ENCODE results near the gene MARS1.
A peak's percentile ranks its signal among the peaks of the same experiment; 100 is the strongest.

The MARS1 gene

GRCh38 chr12:57531836-57532235, 44.0 kb downstream of the MARS1 start:
- DNase-seq = no peak

DNA sequence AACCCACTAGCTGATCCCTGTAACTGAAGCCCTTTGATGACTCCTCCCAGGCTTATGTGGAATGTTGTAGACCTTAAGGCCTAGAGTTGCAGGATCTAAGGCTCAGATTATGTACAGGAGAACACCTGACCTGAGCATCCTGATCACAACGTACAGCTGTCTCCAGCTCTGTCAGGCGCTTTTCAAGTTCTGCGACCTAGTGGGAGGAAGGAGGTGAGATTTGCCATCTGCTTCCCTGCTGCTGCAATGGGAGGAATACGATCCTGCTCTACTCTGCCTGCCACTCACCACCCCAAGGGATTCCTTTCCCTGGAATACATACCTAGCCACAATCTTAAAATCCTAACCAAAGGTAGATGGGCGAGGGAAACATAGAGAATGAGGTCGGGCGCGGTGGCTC, 45.2 kb downstream of the MARS1 start:
- DNase-seq = no peak

DNA sequence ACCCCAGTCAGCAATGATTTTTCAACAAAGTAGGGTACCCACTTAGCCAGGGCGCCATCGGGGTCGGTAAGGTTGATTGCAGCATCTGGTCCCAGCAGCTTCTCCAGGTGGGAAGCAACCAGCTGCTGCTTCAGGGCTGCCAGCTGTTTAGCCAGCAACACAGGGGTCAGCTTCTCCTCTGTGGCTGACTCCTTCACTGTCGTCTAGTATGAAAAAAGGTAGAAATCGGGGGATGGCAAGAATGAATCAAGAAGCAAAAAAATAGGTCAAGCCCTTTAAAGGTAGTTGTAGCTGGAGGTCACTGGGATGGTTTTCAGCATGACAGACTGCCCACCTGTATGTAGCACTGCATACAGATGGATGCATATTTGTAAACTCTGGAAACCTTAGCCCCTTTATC, 46.4 kb downstream of the MARS1 start:
- DNase-seq = no peak

DNA sequence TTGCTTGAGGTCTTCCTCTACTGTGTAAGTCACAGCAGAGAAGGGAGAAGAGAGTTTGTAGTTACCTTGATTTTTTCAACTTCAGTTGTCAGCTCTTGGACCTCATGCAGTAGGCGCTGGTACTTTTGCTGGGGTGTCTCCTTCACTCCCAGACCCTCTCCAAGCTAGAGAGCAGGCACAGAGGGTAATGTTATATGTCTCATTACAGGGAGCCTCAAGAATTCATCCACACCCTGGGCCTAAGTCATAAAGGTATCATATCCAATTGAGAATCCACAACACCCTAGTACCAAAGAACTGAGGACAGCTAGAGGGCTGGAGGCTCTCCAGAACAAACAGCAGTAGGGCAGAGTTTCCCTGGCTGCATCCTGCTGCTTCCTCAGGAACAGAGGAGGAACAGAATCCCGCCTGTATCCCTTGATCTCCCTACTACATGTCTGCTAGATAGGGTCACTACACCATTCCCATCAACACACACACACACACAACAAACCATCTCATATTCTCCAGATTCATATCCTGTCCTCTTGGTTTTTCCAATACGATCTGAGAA, 47.2 kb downstream of the MARS1 start:
- DNase-seq = no peak

GRCh38 chr12:57535764-57536596, 48.1 kb downstream of the MARS1 start:
- no peak for DNase-seq

DNA sequence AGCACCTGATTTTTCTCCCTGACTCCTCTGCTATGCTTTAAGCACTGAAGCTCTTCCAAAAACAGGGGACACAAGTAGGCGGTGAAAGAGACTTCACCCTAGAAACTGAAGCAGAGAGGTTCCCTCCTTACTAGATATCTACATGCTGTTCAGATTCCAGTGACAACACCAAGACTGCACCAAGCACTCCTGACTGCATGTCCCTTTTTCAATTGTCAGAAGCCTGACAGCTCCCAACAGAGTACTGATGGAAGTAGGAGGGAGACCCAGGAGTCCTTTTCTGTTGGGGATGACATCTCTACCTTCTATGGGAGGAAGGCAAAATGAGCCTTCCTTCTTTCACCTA, 48.7 kb downstream of the MARS1 start:
- no peak for DNase-seq

DNA sequence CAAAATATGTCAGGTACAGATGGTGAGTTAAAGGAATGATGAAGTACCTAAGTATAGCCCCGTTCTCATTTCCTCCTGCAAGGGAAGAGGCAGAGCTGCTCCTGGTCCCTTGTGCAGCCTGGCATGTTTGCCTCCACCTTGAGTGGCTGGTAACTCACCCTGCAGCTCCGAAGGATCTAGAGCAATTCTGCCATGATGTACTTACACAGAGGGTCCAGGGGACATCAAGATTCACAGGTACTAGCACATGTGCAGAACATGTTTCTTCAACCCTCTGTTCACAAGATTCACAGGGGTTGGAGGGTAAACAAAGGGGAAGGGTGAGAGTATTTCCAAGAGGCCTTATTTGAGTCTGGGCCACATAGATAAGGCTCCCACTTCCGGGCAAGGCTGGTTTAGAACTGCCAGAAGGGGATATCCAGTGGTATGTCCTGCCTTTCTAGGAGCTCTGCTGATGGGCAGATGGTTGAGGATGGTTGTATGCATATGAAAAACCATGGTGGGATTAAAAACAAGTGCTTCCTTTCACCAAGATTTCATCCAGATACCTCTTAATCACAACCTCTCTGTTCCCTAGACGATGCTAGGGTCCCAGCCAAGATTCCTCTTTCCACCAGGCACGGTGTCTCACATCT, 51.4 kb downstream of the MARS1 start:
- no peak for DNase-seq

- no peak for DNase-seq
Measured at GRCh38 chr12:57541001-57541400, 53.1 kb downstream of the MARS1 start.

GRCh38 chr12:57541717-57542116, 53.8 kb downstream of the MARS1 start:
- DNase-seq = no peak

- DNase-seq = no peak
Measured at GRCh38 chr12:57543581-57543980, 55.7 kb downstream of the MARS1 start.

- no peak for DNase-seq
Measured at GRCh38 chr12:57545809-57546437, 58.1 kb downstream of the MARS1 start.

DNA sequence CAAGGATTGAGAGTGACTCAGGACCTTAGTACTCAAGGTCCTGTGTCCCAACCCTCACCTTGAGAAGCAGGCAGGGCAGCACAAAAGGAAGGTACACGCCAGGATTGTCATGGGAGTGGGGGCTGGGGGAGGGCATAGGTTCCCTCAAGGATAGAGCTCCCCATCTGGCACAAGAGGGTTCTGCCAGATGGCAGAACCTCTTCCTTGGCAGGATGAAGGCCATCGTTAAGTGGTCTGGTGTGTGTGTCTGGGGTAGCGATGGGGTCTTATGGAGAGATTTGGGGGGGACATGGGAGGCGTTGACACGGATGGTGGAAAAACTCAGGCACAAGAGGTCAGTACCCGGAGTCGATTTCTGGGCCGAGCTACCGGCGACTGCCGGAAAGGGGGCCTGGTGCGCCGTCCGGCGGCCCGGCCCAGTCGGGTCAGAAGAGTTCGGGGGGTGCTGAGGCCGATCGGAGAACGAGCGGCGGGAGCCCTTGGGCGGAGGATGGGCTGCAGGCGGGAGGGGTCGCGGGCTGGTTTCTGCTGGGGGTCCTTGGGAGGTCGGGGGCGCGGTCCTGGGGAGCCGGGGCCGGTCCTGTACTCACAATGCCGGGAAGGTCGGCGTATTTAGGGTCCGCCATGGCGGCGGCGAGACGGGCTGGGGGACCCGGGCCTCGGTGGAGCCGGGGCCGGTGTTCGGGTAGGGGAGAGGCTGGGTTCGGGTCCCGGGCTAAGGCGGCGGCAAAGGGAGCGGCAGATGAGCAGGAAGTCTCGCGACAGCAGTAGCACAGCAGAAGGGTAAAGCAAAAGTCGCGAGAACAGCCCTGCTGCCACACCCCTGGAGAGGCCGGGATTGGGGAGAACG, 58.8 kb downstream of the MARS1 start, which contains the start of gene DCTN2:
Gene DCTN2 (minus strand): TSS at position 755 of the 850 bp plus-strand sequence. CDS start 129 bp downstream, at position 626.
- DNase-seq = peak; percentile 97 to 98

DNA sequence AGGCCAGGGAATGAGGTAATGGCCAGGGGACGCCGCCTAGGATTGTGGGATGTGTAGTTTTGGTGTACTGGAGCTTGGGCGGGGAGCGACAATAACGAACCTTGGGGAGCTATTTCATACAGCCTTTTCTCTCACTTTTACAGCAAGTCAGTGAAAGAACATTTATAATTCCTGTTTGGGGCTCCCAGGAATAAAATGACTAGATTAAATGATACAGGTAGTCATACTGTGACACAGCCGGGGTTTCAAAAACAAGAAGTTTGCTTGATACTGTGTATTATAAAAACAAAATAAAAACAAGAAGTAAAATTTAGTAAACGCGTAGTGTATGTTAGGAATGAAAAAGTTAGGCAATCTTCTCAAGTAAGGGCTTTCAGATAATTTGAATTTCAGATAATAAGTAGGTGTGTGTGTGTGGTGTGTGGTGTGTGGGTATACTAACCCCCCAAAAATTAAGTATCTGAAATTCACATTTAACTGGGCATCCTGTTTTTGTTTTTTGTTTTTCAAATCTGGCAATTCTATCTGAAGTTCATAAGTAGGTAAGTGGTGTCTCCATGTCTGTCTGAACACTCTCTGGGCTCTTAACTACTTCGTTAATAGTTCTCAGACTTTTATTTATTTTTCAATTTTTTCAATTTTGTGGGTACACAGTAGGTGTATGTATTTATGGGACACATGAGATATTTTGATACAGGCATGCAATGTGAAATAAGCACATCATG, 59.6 kb downstream of the MARS1 start:
- no peak for DNase-seq

GRCh38 chr12:57548013-57548315, 60.1 kb downstream of the MARS1 start:
- DNase-seq = no peak

GRCh38 chr12:57548488-57548887, 60.6 kb downstream of the MARS1 start:
- DNase-seq = no peak

DNA sequence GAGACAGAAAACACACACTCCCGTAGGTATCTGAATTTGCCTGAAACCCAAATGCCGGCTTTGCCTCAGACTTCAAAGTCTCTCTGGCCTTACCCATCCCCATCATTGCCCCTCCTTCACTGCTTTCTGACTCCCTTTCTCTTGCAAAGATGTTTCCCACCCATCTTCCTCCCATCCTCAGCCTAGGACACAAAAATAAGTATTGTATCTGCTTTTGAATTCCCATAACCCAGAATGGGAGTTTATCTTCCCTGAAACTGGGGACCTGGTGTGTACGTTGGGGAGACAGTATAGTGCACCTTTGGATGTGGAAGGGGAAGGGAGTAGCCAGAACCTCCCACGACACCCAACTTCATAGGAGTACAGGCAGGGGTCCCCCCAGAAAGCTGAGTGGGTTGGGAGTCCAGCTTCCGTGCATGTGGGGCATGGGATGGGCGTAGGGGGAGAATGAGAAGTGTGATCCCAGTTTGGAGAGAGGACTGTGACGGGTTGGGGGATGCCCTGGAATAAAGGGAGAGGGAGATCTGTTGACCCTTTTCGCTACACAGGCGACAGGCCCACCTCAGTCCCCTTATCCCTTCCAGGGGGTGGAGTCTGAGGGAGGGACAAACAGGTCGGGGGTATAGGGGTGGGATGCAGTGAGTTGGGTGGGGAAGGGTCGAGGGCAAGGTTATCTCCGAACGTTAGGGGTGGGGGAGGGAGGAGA, 61.5 kb downstream of the MARS1 start:
- no peak for DNase-seq

- DNase-seq = peak in 1 of 2 experiments; percentile 62
Measured at GRCh38 chr12:57549909-57550640, 62.2 kb downstream of the MARS1 start, which contains the start of gene KIF5A. Gene KIF5A (plus strand): TSS chr12:57550044. CDS start chr12:57550272, 228 bp downstream.

DNA sequence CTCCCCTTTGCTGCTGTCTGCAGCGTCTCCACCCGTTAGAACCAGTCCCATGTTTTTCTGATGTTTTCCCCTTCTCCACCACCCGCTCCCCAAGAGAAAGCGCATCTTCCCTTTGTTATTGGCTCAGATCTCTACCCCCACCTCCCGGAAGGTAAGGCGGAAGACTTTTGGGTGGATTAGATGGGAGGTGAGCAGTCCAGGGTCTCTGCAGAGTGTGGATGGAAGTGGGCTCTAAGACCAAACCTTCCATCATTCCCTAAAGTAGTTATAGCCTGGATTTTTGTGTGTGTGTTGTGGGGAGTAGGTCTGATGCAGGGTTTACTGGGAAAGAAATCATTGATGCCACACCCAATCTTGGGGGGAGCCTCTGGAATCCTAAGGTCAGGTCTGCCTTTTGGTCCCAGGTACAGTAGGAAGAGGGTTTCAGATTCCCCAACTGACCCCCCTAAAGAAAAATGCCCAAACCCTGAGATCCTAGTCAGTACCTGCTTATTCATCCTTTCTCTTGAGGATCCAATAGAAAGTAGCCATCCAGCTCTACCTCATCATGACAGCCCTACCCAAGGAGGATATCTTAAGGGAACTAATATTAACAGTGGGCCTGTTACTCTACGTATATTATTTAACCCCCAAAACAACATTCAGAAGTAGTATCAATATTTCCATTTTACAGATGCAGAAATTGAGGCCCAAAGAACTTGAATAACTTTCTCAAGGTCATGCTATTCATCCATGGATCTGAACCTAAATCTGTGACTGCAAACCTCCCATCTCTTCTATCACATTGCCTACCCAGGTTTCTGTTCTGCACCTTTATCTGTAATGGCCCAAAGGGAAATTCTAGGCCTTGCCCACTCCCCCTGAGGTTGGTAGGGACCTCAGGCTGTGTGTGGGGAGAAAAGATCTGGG, 63.0 kb downstream of the MARS1 start:
- DNase-seq = no peak

DNA sequence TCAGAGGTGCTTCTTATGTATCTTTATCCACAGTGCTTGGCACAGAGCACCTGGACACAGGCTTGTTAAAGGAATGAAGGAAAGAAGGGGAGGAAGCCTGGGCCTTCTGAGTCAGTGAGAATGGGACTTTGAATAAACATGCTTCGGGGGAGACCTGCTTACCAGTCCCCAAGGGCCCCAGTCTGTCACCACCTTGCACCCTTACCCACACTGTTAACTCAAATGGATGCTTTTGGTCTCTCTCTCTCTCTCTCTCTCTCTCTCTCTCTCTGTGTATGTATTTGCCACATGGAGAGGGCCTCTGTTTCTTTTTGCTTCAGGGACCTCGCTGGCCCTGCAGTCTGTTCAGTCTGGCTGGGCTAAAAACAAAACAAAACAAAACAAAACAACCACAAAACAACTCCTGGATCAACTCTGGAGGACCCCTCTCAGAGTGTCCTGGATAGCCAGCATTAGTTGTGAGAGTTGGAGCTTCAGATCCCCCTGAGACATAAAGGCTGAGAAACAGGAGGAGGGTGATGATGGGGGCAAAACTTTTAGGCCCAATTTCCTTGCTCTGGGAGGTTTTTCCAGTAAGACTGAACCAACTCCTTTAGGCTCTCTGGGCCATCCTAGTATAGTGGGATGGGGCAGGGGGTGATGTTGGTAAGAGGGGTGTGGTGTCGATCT, 63.9 kb downstream of the MARS1 start:
- DNase-seq = no peak
